Measurements from ENCODE around the gene BMF.
"Not testable (repeated sequence)": the region's sequence is repeated elsewhere in the genome, so short reads cannot be mapped to it uniquely, and the experiment has no call there.

Gene BMF

DNA sequence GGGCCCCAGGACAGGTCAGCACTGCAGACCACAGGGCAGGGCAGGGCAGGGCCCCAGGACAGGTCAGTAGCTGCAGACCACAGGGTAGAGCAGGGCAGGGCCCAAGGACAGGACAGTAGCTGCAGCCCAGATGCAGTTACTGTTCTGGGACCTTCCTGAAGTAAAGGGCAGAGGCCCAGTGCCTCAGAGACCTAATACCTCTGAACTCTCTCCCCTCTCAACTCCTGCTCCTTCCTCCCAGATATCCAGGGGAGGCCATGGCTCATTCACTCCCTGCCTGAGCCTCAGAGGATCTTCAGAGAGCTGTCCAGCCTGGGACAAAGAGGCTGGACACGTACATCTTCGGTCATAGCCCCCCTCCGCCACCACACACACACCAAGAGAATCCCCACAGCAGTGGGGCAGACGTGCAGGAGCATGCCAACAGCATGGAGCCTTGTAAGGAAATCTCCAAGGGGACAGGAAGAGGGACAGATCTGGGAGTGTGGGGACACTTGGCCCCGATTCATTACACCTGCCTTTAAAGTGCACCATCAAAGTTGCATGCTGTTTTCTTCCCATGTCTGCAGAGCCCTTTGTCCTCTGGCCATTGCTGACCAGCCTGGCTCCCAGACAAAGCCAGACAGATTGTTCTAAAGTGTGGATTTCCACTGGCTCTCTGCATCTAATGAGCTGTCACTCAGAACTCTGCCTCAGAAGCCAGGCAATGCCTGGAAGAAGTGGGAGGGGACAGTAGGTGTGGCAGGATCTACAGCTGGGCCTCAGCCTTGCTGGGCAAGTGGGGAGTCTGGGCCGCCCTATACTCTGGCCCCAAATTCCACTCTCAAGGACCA lies 28.0 kb upstream of the BMF start:
- no peak for DNase-seq (ENCODE audit: low spot score)
- Mint-ChIP-seq H3K4me1 (ENCODE audit: low read depth) (no peaks in the 10 kb centered on the region), H3K9me3 (no peaks in the 10 kb centered on the region), H3K27me3 (ENCODE audit: low read depth) (no peaks in the 10 kb centered on the region), H3K27ac (no peak overlapping the region), H3K36me3 (ENCODE audit: low read depth) (no peaks in the 10 kb centered on the region), H3K4me3 (no peak overlapping the region)

DNA sequence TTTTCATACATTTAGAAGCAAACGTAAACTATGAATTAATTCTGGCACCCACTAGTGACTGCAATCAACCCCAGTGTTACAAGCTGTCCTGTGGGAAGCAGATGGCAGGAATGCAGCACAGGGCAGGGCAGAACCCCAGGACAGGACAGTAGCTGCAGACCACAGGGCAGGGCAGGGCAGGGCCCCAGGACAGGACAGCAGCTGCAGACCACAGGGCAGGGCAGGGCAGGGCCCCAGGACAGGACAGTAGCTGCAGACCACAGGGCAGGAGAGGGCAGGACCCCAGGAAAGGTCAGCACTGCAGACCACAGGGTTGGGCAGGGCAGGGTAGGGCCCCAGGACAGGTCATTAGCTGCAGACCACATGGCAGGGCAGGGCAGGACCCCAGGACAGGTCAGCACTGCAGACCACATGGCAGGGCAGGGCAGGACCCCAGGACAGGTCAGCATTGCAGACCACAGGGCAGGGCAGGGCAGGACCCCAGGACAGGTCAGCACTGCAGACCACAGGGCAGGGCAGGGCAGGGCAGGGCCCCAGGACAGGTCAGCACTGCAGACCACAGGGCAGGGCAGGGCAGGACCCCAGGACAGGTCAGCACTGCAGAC lies 27.3 kb upstream of the BMF start:
- H3K4me3 Mint-ChIP-seq; H3K36me3 Mint-ChIP-seq (ENCODE audit: low read depth); H3K4me1 Mint-ChIP-seq (ENCODE audit: low read depth); DNase-seq (ENCODE audit: low spot score); H3K27me3 Mint-ChIP-seq (ENCODE audit: low read depth); H3K9me3 Mint-ChIP-seq; H3K27ac Mint-ChIP-seq: not testable (repeated sequence)

DNA sequence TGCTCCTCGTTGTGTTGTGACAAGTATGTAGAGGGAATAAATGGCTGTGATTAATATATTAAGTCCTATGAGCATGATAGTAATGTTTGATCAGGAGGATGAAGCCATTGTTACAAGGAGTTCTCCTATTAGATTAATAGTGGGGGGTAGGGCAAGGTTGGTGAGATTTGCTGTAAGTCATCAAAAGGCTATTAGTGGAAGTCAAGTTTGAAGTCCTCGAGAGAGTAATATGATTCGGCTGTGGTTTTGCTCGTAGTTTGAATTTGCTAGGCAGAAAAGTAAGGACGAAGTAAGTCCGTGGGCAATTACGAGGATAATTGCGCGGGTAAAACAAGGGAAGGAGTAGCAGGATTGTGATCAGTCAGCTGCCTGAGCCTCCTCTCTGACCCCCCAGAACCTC lies 26.2 kb upstream of the BMF start:
- Mint-ChIP-seq H3K27ac (no peak overlapping the region), H3K4me1 (ENCODE audit: low read depth) (no peaks in the 10 kb centered on the region), H3K9me3 (no peaks in the 10 kb centered on the region), H3K4me3 (no peak overlapping the region), H3K36me3 (ENCODE audit: low read depth) (no peaks in the 10 kb centered on the region), H3K27me3 (ENCODE audit: low read depth) (no peaks in the 10 kb centered on the region)
- DNase-seq (ENCODE audit: low spot score), result no peak

DNA sequence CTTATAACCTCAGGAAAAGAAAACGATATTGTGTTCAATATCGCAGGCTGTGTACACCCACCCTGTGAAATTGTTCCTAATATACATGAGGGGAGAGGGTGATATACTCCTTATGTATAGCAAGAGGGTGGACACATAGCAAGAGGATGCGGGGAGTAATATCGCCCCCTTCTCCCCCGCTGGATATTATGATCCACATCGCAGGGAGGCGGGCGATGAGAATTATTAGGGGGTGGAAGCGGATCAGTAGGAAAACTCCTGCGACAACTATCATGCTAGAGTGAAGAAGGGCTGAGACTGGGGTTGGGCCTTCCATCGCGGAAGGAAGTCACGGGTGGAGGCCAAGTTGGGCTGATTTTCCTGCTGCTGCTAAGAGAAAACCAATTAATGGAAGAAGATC lies 24.9 kb upstream of the BMF start:
- Mint-ChIP-seq H3K4me3 (no peak overlapping the region), H3K9me3 (no peaks in the 10 kb centered on the region), H3K4me1 (ENCODE audit: low read depth) (no peaks in the 10 kb centered on the region), H3K36me3 (ENCODE audit: low read depth) (no peaks in the 10 kb centered on the region), H3K27ac (no peak overlapping the region), H3K27me3 (ENCODE audit: low read depth) (no peaks in the 10 kb centered on the region)
- DNase-seq (ENCODE audit: low spot score), result no peak

DNA sequence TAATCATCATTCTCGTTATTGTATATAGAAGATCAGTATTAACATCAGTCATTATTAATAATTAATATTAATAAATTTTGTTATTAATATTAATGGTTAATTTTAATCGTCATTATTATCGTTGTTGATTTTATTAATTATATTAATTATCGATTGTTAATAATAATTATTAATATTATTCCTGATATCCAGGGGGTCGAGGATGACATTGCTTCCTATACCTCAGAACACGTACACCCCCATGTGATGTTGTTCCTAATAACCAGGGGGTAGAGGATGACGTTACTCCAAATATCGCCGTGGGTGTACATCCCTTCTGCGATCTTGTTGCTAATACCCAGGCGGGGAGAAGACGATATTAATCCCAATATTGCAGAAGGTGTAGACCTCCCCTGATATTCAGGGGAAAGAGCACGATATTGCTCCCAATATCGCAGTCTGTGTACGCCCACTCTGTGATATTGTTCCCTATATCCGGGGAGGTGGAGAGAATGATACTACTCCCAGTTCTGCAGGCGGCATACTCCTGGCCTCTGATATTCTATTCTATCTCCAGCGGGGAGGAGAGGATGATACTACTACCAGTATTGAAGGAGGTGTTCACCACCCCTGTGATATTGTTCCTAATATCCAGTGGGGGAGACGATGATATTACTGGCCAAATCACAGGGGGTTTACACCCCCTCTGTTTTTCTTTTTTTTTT lies 22.3 kb upstream of the BMF start:
- DNase-seq (ENCODE audit: low spot score), result no peak
- no peaks in the 10 kb centered on the region for H3K27me3 Mint-ChIP-seq (ENCODE audit: low read depth)
- no peaks in the 10 kb centered on the region for H3K4me1 Mint-ChIP-seq (ENCODE audit: low read depth)
- H3K9me3 Mint-ChIP-seq, result no peaks in the 10 kb centered on the region
- no peaks in the 10 kb centered on the region for H3K36me3 Mint-ChIP-seq (ENCODE audit: low read depth)
- peak overlapping the region; percentile 10 for H3K27ac Mint-ChIP-seq
- H3K4me3 Mint-ChIP-seq, result no peak overlapping the region

DNA sequence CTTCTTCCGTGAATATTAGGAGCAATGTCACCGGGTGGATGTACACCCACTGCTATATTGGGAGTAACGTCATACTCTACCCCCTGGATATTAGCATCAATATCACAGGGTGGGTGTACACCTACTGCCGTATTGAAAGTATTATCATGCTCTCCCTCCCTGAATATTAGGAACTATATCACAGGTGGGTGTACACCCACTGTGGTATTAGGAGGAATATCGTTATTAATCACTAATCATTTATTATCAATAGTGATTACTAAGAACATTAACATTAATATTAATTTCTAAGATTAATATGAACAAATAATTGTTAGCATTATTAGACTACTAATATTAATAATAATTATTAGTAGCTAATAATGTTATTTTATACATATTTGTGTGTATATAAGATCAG lies 21.4 kb upstream of the BMF start:
- Mint-ChIP-seq H3K9me3 (no peaks in the 10 kb centered on the region), H3K4me3 (no peak overlapping the region), H3K27ac (no peak overlapping the region)

DNA sequence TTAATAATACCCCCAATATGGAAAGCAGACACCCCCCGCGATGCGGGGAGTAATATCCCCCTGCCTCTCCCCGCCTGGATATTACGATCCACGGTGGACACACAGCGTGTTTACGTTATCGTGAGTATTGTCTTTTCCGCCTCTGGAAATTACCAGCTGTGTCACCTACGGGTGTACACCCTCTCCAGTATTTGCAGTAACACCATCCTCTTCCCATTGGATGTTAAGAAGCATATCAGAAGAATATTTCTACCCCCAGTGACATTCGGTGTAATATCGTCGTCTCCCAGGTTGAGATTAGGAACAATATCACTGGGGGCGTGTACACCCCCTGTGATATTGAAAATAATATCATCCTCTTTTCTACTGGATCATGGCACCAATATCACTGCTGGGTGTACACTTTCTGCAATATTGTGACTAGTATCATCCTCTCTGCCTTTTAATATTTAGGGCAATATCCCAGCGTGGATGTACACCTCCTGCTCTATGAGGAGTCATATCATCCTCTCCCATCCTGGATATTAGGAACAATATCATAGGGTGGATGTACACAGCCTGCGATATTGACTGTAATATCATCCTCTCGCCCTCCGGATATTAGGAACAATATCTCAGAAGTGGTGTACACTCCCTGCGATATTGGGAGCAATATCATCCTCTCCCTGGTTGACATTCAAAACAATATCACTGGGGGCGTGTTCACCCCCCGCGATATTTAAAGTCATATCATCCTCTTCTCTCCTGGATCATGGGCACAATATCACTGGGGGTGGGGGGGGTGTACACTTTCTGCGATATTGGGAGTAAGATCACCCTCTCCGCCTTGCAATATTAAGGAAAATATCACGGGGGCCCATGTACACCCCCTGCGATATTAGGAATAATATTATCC lies 20.3 kb upstream of the BMF start:
- H3K9me3 Mint-ChIP-seq, result no peaks in the 10 kb centered on the region
- H3K27ac Mint-ChIP-seq, result no peak overlapping the region
- H3K27me3 Mint-ChIP-seq (ENCODE audit: low read depth), result no peaks in the 10 kb centered on the region
- H3K4me3 Mint-ChIP-seq, result no peak overlapping the region
- no peak for DNase-seq (ENCODE audit: low spot score)
- H3K4me1 Mint-ChIP-seq (ENCODE audit: low read depth), result no peaks in the 10 kb centered on the region
- no peaks in the 10 kb centered on the region for H3K36me3 Mint-ChIP-seq (ENCODE audit: low read depth)

More for the DNA sequence above, 21.4 kb upstream of the BMF start:
- no peaks in the 10 kb centered on the region for H3K36me3 Mint-ChIP-seq (ENCODE audit: low read depth)
- H3K27me3 Mint-ChIP-seq (ENCODE audit: low read depth), result no peaks in the 10 kb centered on the region
- no peak for DNase-seq (ENCODE audit: low spot score)
- no peaks in the 10 kb centered on the region for H3K4me1 Mint-ChIP-seq (ENCODE audit: low read depth)

DNA sequence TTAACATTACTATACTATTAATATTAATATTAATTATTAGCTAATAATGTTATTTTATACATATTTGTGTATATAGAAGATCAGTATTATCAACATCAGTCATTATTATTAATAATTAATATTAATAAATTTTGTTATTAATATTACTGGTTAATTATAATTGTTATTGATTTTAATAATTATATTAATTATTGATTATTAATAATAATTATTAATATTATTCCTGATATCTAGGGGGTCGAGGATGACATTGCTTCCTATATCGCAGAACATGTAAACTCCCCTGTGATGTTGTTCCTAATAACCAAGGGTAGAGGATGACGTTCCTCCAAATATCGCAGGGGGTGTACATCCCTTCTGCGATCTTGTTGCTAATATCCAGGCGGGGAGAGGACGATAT lies 17.3 kb upstream of the BMF start:
- no peaks in the 10 kb centered on the region for H3K4me1 Mint-ChIP-seq (ENCODE audit: low read depth)
- H3K27ac Mint-ChIP-seq, result no peak overlapping the region
- H3K9me3 Mint-ChIP-seq, result no peaks in the 10 kb centered on the region
- no peak overlapping the region for H3K4me3 Mint-ChIP-seq
- no peaks in the 10 kb centered on the region for H3K36me3 Mint-ChIP-seq (ENCODE audit: low read depth)
- DNase-seq (ENCODE audit: low spot score), result no peak
- peaks cover 11% of the 10 kb centered on the region for H3K27me3 Mint-ChIP-seq (ENCODE audit: low read depth)

DNA sequence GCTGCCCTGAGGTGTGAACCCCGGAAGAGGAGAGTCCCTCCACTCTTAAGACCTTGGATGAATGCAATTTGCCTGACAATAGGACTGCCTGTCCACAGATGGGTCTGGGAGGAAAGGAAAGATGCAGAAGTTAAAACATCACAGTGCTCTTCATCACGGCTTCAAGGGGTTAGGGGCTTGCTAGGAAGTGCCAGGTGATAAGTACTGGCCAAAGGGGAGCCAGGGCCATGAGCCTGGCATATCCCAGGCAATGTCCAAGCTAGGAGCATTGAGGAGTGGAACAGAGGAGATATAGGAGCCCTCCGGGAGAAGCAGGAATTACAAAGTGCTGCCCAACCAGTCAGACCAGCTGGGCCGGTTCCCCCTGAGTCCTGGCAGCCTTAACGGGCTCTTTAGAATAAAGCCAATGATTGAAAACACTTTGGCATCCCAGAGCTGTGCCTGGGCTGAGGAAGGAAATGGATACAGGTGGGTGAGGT lies 16.2 kb upstream of the BMF start:
- DNase-seq (ENCODE audit: low spot score); H3K9me3 Mint-ChIP-seq: not testable (repeated sequence)

DNA sequence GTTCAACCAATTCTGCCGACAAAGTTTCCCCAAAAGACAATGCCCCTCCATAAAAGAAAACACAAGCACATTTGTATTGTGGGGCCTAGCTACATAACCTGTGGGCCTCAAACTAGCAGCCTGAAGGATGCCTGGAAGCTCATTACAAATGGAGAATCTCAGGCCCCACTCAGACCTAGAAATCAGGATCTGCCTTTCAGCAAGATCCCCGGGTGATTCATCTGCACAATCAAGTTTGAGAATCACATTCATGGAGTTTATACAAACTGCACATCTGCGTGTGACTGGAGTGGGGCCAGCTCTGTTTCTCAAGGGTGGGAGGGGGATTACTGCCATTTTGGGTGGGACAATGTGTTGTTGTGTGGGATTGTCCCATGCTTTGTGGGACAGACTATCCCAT lies 15.7 kb upstream of the BMF start:
- not testable (repeated sequence) for H3K36me3 Mint-ChIP-seq (ENCODE audit: low read depth); DNase-seq (ENCODE audit: low spot score); H3K4me1 Mint-ChIP-seq (ENCODE audit: low read depth); H3K27ac Mint-ChIP-seq; H3K4me3 Mint-ChIP-seq; H3K9me3 Mint-ChIP-seq
- H3K27me3 Mint-ChIP-seq (ENCODE audit: low read depth), result peaks cover 11% of the 10 kb centered on the region

More for the DNA sequence above, 16.2 kb upstream of the BMF start:
- H3K36me3 Mint-ChIP-seq (ENCODE audit: low read depth); H3K27ac Mint-ChIP-seq; H3K4me3 Mint-ChIP-seq; H3K4me1 Mint-ChIP-seq (ENCODE audit: low read depth): not testable (repeated sequence)
- H3K27me3 Mint-ChIP-seq (ENCODE audit: low read depth), result peaks cover 11% of the 10 kb centered on the region

DNA sequence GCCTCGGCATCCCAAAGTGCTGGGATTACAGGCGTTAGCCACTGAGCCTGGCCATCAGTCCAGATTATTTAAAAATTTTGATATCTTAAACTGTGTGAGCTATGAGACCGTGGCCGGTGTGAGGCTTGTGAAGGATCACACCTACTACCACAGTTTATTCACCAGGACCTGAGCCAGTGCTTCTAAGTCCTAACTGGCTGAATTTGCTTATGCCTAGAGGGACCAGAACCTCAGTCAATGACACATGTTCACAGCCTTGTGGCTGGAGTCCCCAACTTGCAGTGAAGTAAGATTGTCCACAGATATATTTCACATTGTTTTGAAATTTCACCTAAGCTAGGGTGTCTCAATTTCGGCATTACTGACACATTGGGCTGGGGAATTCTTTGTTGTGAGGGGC lies 15.2 kb upstream of the BMF start:
- not testable (repeated sequence) for DNase-seq (ENCODE audit: low spot score); H3K36me3 Mint-ChIP-seq (ENCODE audit: low read depth); H3K9me3 Mint-ChIP-seq; H3K4me1 Mint-ChIP-seq (ENCODE audit: low read depth); H3K27ac Mint-ChIP-seq; H3K4me3 Mint-ChIP-seq
- peaks cover 11% of the 10 kb centered on the region for H3K27me3 Mint-ChIP-seq (ENCODE audit: low read depth)

DNA sequence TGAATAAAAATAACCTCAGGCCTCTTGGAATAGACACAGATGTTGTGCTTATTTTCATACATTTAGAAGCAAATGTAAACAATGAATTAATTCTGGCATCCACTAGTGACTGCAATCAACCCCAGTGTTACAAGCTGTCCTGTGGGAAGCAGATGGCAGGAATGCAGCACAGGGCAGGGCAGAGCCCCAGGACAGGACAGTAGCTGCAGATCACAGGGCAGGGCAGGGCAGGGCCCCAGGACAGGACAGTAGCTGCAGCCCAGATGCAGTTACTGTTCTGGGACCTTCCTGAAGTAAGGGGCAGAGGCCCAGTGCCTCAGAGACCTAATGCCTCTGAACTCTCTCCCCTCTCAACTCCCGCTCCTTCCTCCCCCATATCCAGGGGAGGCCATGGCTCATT lies 14.3 kb upstream of the BMF start:
- H3K4me1 Mint-ChIP-seq (ENCODE audit: low read depth); H3K36me3 Mint-ChIP-seq (ENCODE audit: low read depth); H3K9me3 Mint-ChIP-seq; H3K4me3 Mint-ChIP-seq; H3K27ac Mint-ChIP-seq; DNase-seq (ENCODE audit: low spot score): not testable (repeated sequence)
- H3K27me3 Mint-ChIP-seq (ENCODE audit: low read depth), result peaks cover 11% of the 10 kb centered on the region

DNA sequence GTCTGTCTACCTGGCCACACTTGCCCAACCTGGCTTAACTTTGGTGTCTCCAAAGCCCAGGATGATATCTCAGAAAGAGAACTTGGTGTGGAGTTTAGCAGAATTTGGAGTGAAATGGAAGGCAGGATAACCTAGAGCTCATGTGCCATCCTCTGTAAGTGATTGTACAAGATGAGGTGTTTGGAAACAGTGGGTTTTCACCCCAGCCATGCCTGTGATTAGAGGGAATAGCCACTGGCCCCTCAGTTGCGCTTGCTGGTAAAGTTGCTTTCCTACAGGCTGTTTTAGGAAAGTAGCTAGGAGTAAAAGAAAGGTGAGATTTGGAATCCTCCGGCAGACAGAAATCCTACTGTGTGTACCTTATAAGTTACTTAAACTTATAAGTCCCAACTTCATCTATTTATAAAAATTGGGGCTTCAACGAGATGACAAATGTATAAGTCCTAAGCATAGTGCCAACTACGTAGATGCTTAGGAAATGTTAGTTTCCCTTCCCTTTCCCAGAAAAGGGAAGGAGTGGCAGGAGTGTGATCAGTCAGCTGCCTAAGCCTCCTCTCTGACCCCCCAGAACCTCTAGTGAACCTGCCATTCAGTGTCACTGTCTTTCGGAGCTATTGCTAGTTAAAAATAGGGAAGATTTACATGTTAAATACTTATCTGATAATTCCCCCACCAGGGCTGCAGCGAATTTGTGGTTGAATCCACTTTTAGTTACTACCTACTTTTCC lies 13.4 kb upstream of the BMF start:
- no peak for DNase-seq (ENCODE audit: low spot score)
- Mint-ChIP-seq H3K27ac (no peak overlapping the region), H3K36me3 (ENCODE audit: low read depth) (no peaks in the 10 kb centered on the region), H3K4me3 (no peak overlapping the region), H3K27me3 (ENCODE audit: low read depth) (peaks cover 11% of the 10 kb centered on the region), H3K4me1 (ENCODE audit: low read depth) (peaks cover 2% of the 10 kb centered on the region), H3K9me3 (no peaks in the 10 kb centered on the region)
